ENCODE data around the gene ZNF841. TPM values are rescaled to one million over a fixed set of nuclear protein-coding genes. Genes with fewer than 3 reads are reported as not detected.

Gene ZNF841
- total RNA-seq, result 10 to 100 TPM; 32.4 to 47.7 (median 47.4) TPM
- 40.7 TPM for total RNA-seq (2013)

- Mint-ChIP-seq H3K4me3 (peak within 1 kb of the TSS; percentile 99), H3K4me1 (peaks cover 49% of the 10 kb centered on the region in 2 donors), H3K9me3 (peaks cover 0 to 12% of the 10 kb centered on the region in 2 donors), H3K27me3 (ENCODE audit: low read depth in 2 of 2) (no peaks in the 10 kb centered on the region), H3K36me3 (peaks cover 25% of the 10 kb centered on the region), H3K27ac (peak within 1 kb of the TSS; percentile 91 to 94)
- Histone ChIP-seq H3K4me3 (ENCODE audit: low read length) (peak within 1 kb of the TSS; percentile 98), H3K36me3 (ENCODE audit: control insufficient read depth, insufficient read depth, low read length) (peaks cover 11% of the 10 kb centered on the region), H3K4me1 (ENCODE audit: control insufficient read depth, insufficient read depth, low read length) (peaks cover 17% of the 10 kb centered on the region), H3K9me3 (ENCODE audit: control insufficient read depth, insufficient read depth, low read length) (peaks cover 23% of the 10 kb centered on the region), H3K27me3 (ENCODE audit: control insufficient read depth, insufficient read depth, low read length) (no peaks in the 10 kb centered on the region), H3K27ac (ENCODE audit: low read length) (peak within 1 kb of the TSS; percentile 77)
- intact Hi-C loops (cut with micrococcal nuclease), result loop anchor here (5.0 kb wide), 1 partner anchor 42 kb away; the partner anchor contains the start of gene ZNF616
- DNase-seq (peak; percentile 84 to 86), ATAC-seq (peak; percentile 94 to 97 (median 97))
- no peak for TF ChIP-seq CTCF (IDR thresholded peaks at IDR 0.05)
- WGBS (ENCODE audit: insufficient coverage), result 2% methylated on average over 59 of the region's 59 CpGs
Observed at GRCh38 chr19:52095172-52096014, at the start of gene ZNF841. Gene ZNF841 (minus strand): TSS chr19:52095765. CDS start chr19:52084801, 10,964 bp downstream.

- no peak for TF ChIP-seq CTCF (IDR thresholded peaks at IDR 0.05)
- ATAC-seq, result no peak
- H3K27me3 Mint-ChIP-seq (ENCODE audit: low read depth in 2 of 2), result no peaks in the 10 kb centered on the region
- Histone ChIP-seq H3K4me1 (ENCODE audit: control insufficient read depth, insufficient read depth, low read length) (peaks cover 25% of the 10 kb centered on the region), H3K9me3 (ENCODE audit: control insufficient read depth, insufficient read depth, low read length) (peaks cover 9% of the 10 kb centered on the region), H3K36me3 (ENCODE audit: control insufficient read depth, insufficient read depth, low read length) (no peaks in the 10 kb centered on the region), H3K27me3 (ENCODE audit: control insufficient read depth, insufficient read depth, low read length) (no peaks in the 10 kb centered on the region), H3K4me3 (ENCODE audit: low read length) (no peak overlapping the region), H3K27ac (ENCODE audit: low read length) (no peak overlapping the region)
- no peak for DNase-seq
- peaks cover 3% of the 10 kb centered on the region in 2 donors for H3K9me3 Mint-ChIP-seq
- no peaks in the 10 kb centered on the region for H3K36me3 Mint-ChIP-seq
- H3K27ac Mint-ChIP-seq, result peak overlapping the region in 1 of 2 donors; percentile 21
- peaks cover 38% of the 10 kb centered on the region in 2 donors for H3K4me1 Mint-ChIP-seq
- no peak overlapping the region for H3K4me3 Mint-ChIP-seq
- intact Hi-C loops (cut with micrococcal nuclease), result no loop called here
- WGBS (ENCODE audit: insufficient coverage), result 94% methylated on average over 3 of the region's 3 CpGs
Observed at GRCh38 chr19:52142001-52142595, 46.5 kb upstream of the ZNF841 start.

GRCh38 chr19:52141203-52141602, 45.6 kb upstream of the ZNF841 start:
- Histone ChIP-seq H3K4me1 (ENCODE audit: control insufficient read depth, insufficient read depth, low read length) (peaks cover 31% of the 10 kb centered on the region), H3K27ac (ENCODE audit: low read length) (no peak overlapping the region), H3K9me3 (ENCODE audit: control insufficient read depth, insufficient read depth, low read length) (peaks cover 7% of the 10 kb centered on the region), H3K36me3 (ENCODE audit: control insufficient read depth, insufficient read depth, low read length) (no peaks in the 10 kb centered on the region), H3K4me3 (ENCODE audit: low read length) (no peak overlapping the region), H3K27me3 (ENCODE audit: control insufficient read depth, insufficient read depth, low read length) (no peaks in the 10 kb centered on the region)
- Mint-ChIP-seq H3K27me3 (ENCODE audit: low read depth in 2 of 2) (no peaks in the 10 kb centered on the region), H3K27ac (peak overlapping the region in 1 of 2 donors; percentile 21), H3K4me3 (no peak overlapping the region), H3K4me1 (peaks cover 38 to 43% of the 10 kb centered on the region in 2 donors), H3K36me3 (no peaks in the 10 kb centered on the region), H3K9me3 (peaks cover 3% of the 10 kb centered on the region in 2 donors)
- no peak for TF ChIP-seq CTCF (IDR thresholded peaks at IDR 0.05)
- 100% methylated on average over 1 of the region's 2 CpGs for WGBS (ENCODE audit: insufficient coverage)
- intact Hi-C loops (cut with micrococcal nuclease), result no loop called here
- DNase-seq (no peak), ATAC-seq (no peak)
